OCI-M1 (cell line): ENCODE data around the gene RNASE7.

Source experiments
- DNase-seq: peaks from one replicate; lab custom pipeline; 2025; lab: John Stamatoyannopoulos, UW

Gene RNASE7

DNA sequence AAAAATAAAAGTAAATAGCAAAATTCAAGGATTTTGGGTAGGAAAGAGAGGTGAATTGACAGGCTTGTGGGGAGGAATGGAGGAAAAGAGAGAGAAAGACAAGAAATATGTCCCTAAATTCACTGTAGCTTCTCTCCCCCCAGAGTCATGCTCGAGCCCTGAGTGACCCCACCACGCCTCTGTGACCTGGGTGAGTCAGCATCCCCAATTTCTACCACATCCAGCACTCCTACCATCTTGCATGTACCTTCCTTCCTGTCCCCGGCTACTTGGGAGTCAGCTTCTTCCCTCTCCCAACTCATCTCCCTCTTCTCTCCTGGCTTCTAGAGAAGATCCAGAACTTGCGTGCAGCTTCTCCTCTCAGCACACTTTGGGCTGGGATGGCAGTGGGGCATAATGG is 46.5 kb downstream of the RNASE7 start:
- DNase-seq, result no peak

DNA sequence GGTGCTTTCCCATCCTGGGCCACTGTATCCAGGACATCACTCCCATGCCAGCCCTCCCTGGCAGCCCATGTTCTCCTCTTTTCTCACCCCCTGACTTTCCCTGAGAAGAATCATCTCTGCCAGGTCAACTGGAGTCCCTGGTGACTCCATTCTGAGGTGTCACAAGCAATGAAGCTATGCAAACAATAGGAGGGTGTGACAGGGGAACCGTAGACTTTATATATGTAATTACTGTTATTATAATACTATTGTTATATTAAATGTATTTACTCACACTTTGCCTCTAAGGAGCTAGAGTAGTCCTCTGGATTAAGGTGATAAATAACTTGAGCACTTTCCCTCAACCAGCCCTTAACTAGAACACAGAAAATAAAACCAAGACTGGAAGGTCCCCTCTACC is 47.1 kb downstream of the RNASE7 start:
- DNase-seq, result no peak

DNA sequence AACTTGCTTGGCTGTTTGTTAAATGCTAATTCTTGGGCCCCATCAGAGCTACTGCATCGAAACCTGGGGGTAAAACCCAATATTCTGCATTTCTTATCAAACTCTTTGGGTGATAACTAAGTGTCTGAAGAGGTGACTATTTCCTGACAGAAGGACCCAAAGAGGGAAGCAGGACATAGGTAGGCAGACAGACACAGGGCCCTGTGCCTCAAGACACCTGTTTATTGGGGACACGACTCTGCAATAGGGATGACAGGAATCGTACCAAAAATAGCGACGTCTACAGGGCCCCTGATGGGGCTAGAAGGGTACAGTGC is 47.7 kb downstream of the RNASE7 start:
- DNase-seq, result no peak

DNA sequence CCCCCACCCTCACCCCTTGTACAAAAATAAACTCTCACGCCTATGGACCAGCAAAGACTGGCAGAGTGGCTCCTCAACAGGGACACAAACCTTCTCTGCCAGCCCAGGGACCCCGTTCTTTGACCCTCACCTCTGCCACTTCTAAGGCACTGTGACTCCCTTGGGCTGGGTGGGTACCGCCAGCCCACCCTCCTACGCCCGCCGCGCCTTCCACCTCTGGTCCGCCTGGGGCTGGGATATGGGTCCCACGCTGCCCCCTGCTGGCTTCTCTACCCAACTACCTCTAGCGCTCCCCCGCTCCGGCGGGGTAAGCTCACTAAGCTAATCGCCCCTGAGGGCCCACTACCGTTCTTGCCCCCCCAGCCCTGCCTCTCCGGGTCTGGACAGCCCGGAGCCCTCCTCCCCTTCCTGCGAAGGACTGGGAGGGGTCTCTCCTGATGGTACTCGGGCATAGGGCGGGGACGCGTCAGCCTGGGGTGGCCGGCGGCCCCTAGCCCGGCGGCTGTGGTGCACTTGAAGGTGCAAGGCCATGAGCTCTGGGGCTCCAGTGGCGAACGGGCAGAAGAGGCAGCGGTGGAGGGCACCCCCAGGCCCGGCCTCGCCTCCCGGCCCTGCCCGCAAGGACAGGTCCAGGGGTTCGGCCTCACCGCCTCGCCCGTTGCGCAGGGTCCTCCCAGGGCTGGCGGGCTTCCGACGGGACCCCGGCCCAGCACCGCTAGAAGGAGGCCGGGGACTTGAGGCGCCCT is 48.2 kb downstream of the RNASE7 start:
- peak; percentile 21 for DNase-seq

DNA sequence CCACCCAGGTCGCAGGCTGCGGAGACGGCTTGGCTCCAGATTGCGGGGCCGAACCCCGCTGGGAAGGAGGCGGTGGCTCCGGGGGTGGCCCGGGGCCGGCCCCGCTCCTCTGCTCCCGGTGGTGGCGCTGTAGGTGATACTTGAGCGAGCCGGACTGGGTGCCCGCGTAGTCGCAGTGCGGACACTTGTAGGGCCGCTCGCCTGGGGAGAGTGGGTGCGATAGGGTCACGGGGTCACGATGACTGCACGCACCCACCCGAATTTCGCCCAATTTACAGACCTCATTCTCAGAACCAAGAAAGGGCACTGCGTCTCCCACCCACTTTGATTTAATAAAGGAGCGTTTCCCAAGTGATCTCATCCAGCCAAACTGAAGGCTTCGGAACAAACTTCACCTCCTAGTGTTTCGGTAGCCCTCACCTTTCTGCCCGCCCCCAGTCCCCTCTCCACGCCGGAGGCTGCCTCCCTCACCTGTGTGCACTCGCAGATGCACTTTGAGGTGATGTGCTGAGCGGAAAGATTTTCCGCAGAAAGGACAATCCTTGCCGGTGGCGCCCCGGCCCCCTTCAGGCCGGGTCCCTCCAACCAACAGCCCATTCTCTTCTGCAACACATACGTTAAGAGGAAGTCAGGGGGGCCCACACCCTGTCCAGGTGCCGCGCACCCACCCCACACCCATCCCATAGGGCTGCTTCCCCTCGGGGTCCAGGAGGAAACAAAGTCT is 48.9 kb downstream of the RNASE7 start:
- DNase-seq, result no peak

DNA sequence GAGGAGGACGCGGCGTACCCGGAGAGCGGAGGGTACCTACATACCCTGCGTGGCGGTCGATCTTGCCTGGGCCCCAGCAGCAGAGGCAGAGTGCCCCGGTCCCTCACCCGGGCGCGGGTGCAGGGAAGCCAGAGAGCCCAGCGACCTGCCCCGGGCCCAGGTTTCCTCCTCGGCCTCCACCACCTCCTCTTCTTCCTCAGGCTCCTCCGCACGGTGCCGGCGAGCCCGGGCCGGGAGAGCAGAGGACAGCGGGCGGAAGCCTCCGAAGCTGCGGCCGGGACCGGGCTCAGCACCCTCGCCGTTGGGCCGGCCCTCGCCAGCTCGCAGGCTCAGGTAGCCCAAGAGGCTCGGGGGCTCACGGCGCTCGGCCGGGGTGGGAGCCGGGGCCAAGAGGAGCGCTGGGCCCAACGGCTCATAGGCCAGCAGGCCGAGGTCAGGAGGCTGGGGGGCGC is 49.7 kb downstream of the RNASE7 start:
- no peak for DNase-seq

DNA sequence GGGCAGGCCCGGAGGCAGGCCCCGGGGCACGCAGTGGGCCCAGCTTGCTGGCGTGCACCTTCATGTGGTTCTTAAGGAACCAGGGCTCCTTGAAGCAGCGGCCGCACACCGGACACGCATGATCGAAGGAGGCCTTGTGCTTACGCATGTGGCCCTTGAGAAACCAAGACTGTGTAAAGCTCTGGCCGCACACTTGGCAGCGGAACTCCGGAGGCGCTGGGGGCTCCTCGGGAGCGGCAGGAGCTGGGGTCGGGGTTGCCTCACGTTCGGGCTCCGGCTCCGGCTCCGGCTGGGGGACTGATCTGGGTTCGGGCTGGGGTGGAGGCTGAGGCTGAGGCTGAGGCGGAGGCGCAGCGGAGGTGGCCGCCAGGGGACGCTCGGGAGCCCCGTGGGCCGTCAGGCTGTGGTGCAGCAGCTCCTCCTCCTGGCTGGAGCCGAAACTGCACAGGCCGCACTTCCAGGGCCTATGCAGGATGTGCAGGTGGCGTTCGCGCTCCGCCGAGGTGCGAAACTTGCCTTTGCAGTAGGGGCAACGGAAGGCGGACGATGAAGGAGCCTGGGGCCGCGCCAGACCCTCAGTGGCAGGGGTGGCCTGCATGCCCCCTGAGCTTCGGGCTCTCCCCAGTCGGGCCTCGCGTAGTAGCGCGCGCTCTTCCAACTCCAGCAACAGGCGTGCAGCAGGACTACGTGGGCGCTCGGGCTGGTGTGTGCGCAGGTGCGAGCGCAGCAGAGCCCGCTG is 50.3 kb downstream of the RNASE7 start:
- peak; percentile 78 for DNase-seq

DNA sequence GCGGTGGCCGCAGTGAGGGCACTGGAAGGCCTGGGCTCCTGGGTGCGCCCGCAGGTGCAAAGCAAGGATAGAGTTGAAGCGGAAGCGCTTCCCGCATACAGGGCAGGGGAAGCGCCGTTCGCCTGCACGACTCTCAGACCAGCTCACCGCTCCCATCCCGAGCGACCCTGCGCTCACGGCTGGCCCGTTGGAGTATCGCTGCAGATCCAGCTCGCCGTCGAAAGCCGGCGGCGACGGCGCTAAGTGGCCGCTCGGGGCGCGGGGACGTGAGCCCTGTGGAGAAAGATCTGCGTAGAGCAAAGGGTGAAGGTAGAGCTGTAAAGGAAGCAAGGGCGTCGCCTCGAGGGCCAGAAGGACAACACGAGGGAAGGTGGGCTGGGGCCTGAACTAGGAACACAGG is 50.9 kb downstream of the RNASE7 start:
- DNase-seq, result no peak
